MM.1S (cell line): ENCODE data around the gene SOHLH2.

Experiments used
- CTCF ChIP-seq: fragments of 300-600 bp; sonication (generic); IDR thresholded peaks from 2 replicates; pipeline ENCODE4 v1.5.1; 2016; ENCODE audit warnings: antibody characterized with exemption, low read length, mixed read lengths
- EZH2 ChIP-seq: fragments of 300-600 bp; sonication (generic); optimal IDR thresholded peaks from 2 replicates; pipeline ENCODE3; 2017; ENCODE audit warnings: low read depth, mild to moderate bottlenecking, antibody characterized with exemption, low read length, mixed read lengths

- TF ChIP-seq EZH2 (no peak), CTCF (no peak)
Observed at GRCh38 chr13:36210738-36211137, 3.6 kb downstream of the SOHLH2 start.
